ENCODE data around the gene ITIH2.
"Not testable (repeated sequence)": the region's sequence is repeated elsewhere in the genome, so short reads cannot be mapped to it uniquely, and the experiment has no call there.

Gene ITIH2

DNA sequence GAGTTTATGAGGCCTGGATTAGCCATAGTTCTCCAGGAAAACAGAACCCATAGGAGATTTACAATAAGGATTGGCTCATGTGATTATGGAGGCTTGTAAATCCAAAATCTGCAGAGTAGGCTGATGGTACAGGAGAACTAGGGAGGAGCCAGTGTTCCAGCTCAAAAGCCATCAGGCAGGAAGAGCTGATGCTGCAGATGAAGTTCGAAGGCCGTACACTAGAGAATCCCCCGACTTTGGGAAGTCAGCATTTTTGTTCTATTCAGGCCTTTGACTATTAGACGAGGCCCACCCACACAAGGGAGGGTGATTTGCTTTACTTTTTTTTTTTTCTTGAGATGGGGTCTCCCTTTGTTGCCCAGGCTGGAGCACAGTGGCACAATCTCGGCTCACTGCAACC is 47.1 kb downstream of the ITIH2 start:
- Histone ChIP-seq H3K9me3 (ENCODE audit: control insufficient read depth, insufficient read depth, low read length) (no peaks in the 10 kb centered on the region), H3K36me3 (ENCODE audit: control insufficient read depth, insufficient read depth, low read length) (peaks cover 34% of the 10 kb centered on the region), H3K27me3 (ENCODE audit: control insufficient read depth, insufficient read depth, low read length) (no peaks in the 10 kb centered on the region), H3K4me3 (ENCODE audit: low read depth, low read length) (no peak overlapping the region), H3K27ac (ENCODE audit: low read depth, low read length) (no peak overlapping the region), H3K4me1 (ENCODE audit: control insufficient read depth, insufficient read depth, low read length) (no peaks in the 10 kb centered on the region), H3K9ac (ENCODE audit: low read depth, low read length) (no peak overlapping the region)

DNA sequence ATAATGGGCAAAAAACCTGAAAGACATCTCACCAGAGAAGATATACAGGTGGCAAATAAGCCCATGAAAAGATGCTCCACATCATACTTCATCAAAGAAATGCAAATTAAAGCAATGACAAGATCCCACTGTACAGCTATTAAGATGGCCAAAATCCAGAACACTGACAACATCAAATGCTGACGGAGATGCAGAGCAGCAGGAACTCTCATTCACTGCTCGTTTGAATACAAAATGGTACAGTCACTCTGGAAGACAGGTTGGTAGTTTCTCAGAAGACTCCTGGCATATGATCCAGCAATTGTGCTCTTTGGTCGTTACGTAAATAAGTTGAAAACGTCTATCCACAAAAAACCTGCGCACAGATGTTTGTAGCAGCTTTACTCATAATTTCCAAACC is 49.1 kb downstream of the ITIH2 start:
- no peak overlapping the region for H3K9ac ChIP-seq (ENCODE audit: low read depth, low read length)
- no peaks in the 10 kb centered on the region for H3K4me1 ChIP-seq (ENCODE audit: control insufficient read depth, insufficient read depth, low read length)
- no peak overlapping the region for H3K4me3 ChIP-seq (ENCODE audit: low read depth, low read length)
- H3K36me3 ChIP-seq (ENCODE audit: control insufficient read depth, insufficient read depth, low read length) = peaks cover 53% of the 10 kb centered on the region
- H3K9me3 ChIP-seq (ENCODE audit: control insufficient read depth, insufficient read depth, low read length) = no peaks in the 10 kb centered on the region
- H3K27ac ChIP-seq (ENCODE audit: low read depth, low read length) = no peak overlapping the region
- no peaks in the 10 kb centered on the region for H3K27me3 ChIP-seq (ENCODE audit: control insufficient read depth, insufficient read depth, low read length)

DNA sequence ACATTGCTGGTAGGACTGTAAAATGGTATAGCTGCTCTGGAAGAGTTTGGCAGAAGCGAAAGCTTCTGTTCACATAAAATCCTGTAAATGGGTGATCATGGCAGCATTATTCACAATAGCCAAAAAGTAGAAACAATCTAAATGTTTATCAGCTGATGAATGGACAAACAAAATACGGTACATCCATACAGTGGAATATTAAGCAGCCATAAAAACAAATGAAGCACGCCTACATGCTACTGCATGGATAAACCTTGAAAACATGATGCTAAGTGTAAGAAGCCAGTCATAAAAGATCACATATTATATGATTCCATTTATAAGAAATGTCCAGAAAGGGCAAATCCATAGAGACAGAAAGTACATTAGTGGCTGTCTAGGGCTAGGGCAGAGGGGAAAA is 52.0 kb downstream of the ITIH2 start:
- Histone ChIP-seq H3K27ac (ENCODE audit: low read depth, low read length) (no peak overlapping the region), H3K4me3 (ENCODE audit: low read depth, low read length) (no peak overlapping the region), H3K9me3 (ENCODE audit: control insufficient read depth, insufficient read depth, low read length) (no peaks in the 10 kb centered on the region), H3K36me3 (ENCODE audit: control insufficient read depth, insufficient read depth, low read length) (peaks cover 81% of the 10 kb centered on the region), H3K9ac (ENCODE audit: low read depth, low read length) (no peak overlapping the region), H3K27me3 (ENCODE audit: control insufficient read depth, insufficient read depth, low read length) (no peaks in the 10 kb centered on the region), H3K4me1 (ENCODE audit: control insufficient read depth, insufficient read depth, low read length) (no peaks in the 10 kb centered on the region)

DNA sequence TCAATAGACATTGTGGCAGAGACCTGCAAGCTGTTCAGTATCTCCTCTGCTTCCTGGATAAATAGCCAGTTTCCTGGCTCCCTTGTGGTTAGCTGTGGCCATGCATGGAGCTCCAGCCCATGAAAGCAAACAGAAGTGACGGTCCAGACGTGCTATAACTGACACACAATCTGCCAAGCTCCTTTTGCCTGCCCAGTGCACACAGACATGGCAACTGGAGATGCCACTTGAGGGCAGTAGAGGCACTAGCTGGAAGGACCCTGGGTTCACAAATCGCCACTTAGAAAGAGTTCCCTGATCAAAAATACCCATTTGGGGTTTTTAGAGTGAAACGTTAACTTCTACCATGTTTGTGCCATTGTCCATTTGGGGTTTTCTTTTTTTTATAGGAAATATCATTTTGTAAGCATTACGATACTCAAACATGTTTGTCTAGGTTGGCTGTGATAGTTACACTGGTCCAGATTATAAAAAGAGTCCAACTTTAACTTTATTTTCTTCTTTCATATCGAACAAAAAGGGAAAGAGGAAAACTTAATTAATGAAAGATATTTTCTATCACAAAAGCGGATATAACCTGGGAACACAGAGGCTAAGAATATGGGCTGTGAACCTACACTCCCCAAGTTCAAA is 53.4 kb downstream of the ITIH2 start:
- Histone ChIP-seq H3K27me3 (ENCODE audit: control insufficient read depth, insufficient read depth, low read length) (no peaks in the 10 kb centered on the region), H3K4me3 (ENCODE audit: low read depth, low read length) (no peak overlapping the region), H3K27ac (ENCODE audit: low read depth, low read length) (no peak overlapping the region), H3K9ac (ENCODE audit: low read depth, low read length) (no peak overlapping the region), H3K4me1 (ENCODE audit: control insufficient read depth, insufficient read depth, low read length) (no peaks in the 10 kb centered on the region), H3K9me3 (ENCODE audit: control insufficient read depth, insufficient read depth, low read length) (no peaks in the 10 kb centered on the region), H3K36me3 (ENCODE audit: control insufficient read depth, insufficient read depth, low read length) (peaks cover 91% of the 10 kb centered on the region)

DNA sequence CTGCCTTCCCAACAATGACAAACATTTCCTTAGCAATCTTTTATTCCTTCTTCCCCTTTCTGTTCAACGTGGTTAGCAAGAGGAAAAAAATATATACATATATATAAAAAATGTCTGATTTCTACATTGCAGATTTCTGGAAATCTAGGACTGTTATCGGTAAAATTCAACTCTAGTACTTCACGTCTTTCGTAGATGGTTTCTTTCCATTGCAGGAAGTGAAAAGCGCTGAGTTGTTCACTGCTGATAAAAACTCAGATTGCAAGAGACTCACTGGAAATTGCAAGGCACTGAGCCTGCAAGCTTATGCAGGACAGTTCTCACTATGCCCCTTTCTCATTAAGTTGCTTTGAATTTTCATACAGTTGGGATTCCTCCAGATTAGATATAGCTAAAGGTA is 60.8 kb downstream of the ITIH2 start:
- Histone ChIP-seq H3K4me3 (ENCODE audit: low read depth, low read length) (no peak overlapping the region), H3K4me1 (ENCODE audit: control insufficient read depth, insufficient read depth, low read length) (no peaks in the 10 kb centered on the region), H3K36me3 (ENCODE audit: control insufficient read depth, insufficient read depth, low read length) (peaks cover 87% of the 10 kb centered on the region), H3K27me3 (ENCODE audit: control insufficient read depth, insufficient read depth, low read length) (no peaks in the 10 kb centered on the region), H3K27ac (ENCODE audit: low read depth, low read length) (no peak overlapping the region), H3K9me3 (ENCODE audit: control insufficient read depth, insufficient read depth, low read length) (no peaks in the 10 kb centered on the region), H3K9ac (ENCODE audit: low read depth, low read length) (no peak overlapping the region)

DNA sequence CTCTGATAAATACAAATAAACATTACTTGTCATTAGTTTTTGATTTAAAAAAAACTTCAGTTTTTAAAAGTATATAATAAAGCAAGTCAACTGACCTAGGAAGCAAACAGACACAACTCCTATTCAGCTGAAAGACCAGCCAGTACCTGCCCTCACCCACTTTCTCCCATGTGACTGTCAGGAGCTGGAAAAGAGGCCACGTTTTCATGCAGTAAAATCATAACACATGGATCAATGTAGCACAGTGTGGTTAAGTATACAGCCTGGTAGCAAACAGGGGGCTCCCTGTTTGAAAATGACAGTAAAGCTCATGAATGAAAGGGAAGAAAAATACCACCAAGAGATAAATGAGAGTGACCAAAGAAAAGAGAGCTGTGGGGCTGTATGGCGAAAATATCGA is 63.1 kb downstream of the ITIH2 start:
- H3K9ac ChIP-seq (ENCODE audit: low read depth, low read length) = no peak overlapping the region

DNA sequence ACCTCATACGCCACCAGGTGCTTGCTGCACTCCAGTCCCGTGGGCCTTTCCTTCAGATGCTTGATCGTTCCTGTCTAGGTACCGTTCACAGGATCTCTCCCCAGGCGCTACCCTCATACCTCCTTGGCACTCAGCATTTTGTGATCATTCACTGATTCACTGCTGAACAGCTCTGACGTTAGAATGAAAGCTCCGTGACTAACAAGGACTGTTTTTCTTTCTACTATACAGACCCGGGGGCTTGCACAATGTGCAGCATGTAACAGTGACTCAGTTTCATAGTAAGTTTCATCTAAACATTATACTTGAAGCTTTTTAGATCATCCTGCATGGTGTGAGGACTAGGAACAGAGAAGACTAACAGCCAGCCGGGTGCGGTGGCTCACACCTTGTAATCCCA is 64.1 kb downstream of the ITIH2 start:
- H3K36me3 ChIP-seq (ENCODE audit: control insufficient read depth, insufficient read depth, low read length) = peaks cover 77% of the 10 kb centered on the region
- H3K9ac ChIP-seq (ENCODE audit: low read depth, low read length) = no peak overlapping the region
- no peaks in the 10 kb centered on the region for H3K27me3 ChIP-seq (ENCODE audit: control insufficient read depth, insufficient read depth, low read length)
- no peak overlapping the region for H3K27ac ChIP-seq (ENCODE audit: low read depth, low read length)
- H3K4me1 ChIP-seq (ENCODE audit: control insufficient read depth, insufficient read depth, low read length) = no peaks in the 10 kb centered on the region
- no peak overlapping the region for H3K4me3 ChIP-seq (ENCODE audit: low read depth, low read length)
- H3K9me3 ChIP-seq (ENCODE audit: control insufficient read depth, insufficient read depth, low read length) = no peaks in the 10 kb centered on the region

More for the DNA sequence above, 63.1 kb downstream of the ITIH2 start:
- Histone ChIP-seq H3K9me3 (ENCODE audit: control insufficient read depth, insufficient read depth, low read length) (no peaks in the 10 kb centered on the region), H3K4me1 (ENCODE audit: control insufficient read depth, insufficient read depth, low read length) (no peaks in the 10 kb centered on the region), H3K4me3 (ENCODE audit: low read depth, low read length) (no peak overlapping the region), H3K27me3 (ENCODE audit: control insufficient read depth, insufficient read depth, low read length) (no peaks in the 10 kb centered on the region), H3K36me3 (ENCODE audit: control insufficient read depth, insufficient read depth, low read length) (peaks cover 85% of the 10 kb centered on the region), H3K27ac (ENCODE audit: low read depth, low read length) (no peak overlapping the region)

DNA sequence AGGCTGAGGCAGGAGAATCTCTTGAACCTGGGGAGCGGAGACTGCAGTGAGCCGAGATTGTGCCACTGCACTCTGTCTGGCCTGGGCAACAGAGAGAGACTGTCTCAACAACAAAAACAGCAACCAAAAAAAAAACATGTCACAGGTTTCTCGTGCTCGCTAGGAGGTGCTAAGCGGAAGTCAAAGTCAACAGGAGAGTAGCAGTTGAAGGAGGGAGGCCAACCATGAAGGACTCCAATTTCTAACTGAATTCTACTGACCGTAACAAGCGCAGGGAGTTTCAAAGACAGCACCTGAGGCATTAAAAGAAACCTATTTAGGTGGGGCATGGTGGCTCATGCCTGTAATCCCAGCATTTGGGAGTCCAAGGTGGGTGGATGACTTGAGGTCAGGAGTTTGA is 65.3 kb downstream of the ITIH2 start:
- no peak overlapping the region for H3K27ac ChIP-seq (ENCODE audit: low read depth, low read length)
- no peaks in the 10 kb centered on the region for H3K27me3 ChIP-seq (ENCODE audit: control insufficient read depth, insufficient read depth, low read length)
- H3K4me1 ChIP-seq (ENCODE audit: control insufficient read depth, insufficient read depth, low read length) = no peaks in the 10 kb centered on the region
- H3K36me3 ChIP-seq (ENCODE audit: control insufficient read depth, insufficient read depth, low read length) = peaks cover 74% of the 10 kb centered on the region
- H3K9ac ChIP-seq (ENCODE audit: low read depth, low read length) = no peak overlapping the region
- no peak overlapping the region for H3K4me3 ChIP-seq (ENCODE audit: low read depth, low read length)
- H3K9me3 ChIP-seq (ENCODE audit: control insufficient read depth, insufficient read depth, low read length) = no peaks in the 10 kb centered on the region

DNA sequence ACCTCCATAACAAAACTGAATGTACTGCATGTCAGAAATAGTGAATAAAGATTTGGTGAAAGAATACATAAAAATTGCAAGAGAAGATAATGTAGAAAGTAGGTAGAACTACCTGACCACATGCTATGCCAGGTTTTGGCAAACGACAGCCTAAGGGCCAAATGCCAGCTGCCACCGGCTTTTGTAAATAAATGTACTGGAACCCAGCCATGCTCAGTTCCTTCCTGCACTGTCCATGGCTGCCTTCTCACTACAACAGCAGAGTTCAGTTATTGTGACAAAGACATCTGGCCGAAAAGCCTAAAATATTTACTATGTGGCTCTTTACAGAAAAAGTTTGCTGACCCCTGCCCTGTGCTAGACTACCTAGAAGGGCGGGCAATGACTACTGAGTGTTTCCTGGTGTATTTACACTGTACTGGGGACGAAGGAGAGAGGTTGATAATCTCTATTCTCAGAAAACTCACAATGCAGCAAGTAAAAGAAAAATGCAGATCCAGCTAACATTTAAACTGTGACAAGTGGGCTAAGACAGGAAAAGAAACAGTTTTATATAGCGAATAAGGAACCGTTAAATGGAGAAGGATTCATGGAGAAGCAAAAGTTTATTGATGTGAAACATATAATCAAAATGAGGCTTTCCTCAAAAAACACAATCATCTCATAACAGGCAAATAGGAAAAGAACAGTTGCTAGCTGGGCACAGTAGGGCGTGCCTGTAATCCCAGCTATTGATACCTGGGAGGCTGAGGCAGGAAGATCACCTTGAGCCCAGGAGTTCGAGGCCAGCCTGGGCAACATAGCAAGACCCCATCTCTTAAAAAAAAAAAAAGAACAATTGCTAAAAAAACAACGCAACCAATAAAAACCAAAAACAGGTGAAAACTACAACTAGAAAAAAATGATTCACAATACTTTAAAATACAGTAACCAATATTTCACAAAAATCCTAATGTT is 71.0 kb downstream of the ITIH2 start:
- no peak overlapping the region for H3K4me3 ChIP-seq (ENCODE audit: low read depth, low read length)
- no peaks in the 10 kb centered on the region for H3K4me1 ChIP-seq (ENCODE audit: control insufficient read depth, insufficient read depth, low read length)
- H3K27ac ChIP-seq (ENCODE audit: low read depth, low read length) = no peak overlapping the region
- H3K9me3 ChIP-seq (ENCODE audit: control insufficient read depth, insufficient read depth, low read length) = no peaks in the 10 kb centered on the region
- no peak overlapping the region for H3K9ac ChIP-seq (ENCODE audit: low read depth, low read length)
- peaks cover 78% of the 10 kb centered on the region for H3K36me3 ChIP-seq (ENCODE audit: control insufficient read depth, insufficient read depth, low read length)
- H3K27me3 ChIP-seq (ENCODE audit: control insufficient read depth, insufficient read depth, low read length) = no peaks in the 10 kb centered on the region

DNA sequence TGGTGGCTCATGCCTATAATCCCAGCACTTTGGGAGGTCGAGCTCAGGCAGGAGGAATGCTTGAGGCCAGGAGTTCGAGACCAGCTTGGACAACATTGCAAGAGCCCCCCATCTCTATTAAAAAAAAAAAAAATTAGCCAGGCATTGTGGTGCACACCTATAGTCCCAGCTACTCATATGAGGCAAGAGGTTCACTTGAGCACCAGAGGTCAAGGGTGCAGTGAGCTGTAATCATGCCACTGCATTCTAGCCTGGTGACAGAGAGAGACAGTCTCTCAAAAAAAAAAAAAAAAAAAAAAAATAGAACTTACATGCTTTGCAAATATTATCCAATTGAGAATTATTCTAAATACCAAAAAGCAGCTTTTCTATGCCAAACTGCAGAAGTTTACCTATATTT is 73.7 kb downstream of the ITIH2 start:
- Histone ChIP-seq H3K27me3 (ENCODE audit: control insufficient read depth, insufficient read depth, low read length) (no peaks in the 10 kb centered on the region), H3K9me3 (ENCODE audit: control insufficient read depth, insufficient read depth, low read length) (no peaks in the 10 kb centered on the region), H3K27ac (ENCODE audit: low read depth, low read length) (no peak overlapping the region), H3K9ac (ENCODE audit: low read depth, low read length) (no peak overlapping the region), H3K4me1 (ENCODE audit: control insufficient read depth, insufficient read depth, low read length) (no peaks in the 10 kb centered on the region), H3K36me3 (ENCODE audit: control insufficient read depth, insufficient read depth, low read length) (peaks cover 77% of the 10 kb centered on the region), H3K4me3 (ENCODE audit: low read depth, low read length) (no peak overlapping the region)

DNA sequence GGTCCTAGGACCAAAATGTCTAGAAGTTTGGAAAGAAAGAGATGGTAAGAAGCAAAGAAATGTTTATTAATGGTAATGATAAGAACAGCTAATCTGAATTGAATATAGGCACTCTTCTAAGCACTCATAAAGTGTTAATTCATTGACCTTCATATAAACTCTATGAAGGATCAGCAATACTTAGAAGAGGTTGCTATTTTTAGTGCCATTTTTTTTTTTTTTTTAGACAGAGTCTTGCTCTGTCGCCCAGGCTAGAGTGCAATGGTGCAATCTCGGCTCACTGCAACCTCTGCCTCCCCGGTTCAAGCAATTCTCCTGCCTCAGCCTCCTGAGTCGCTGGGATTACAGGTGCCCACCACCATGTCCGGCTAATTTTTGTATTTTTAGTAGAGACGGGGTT is 79.1 kb downstream of the ITIH2 start:
- not testable (repeated sequence) for H3K9me3 ChIP-seq (ENCODE audit: control insufficient read depth, insufficient read depth, low read length)
- H3K36me3 ChIP-seq (ENCODE audit: control insufficient read depth, insufficient read depth, low read length) = peaks cover 45% of the 10 kb centered on the region

More for the DNA sequence above, 79.1 kb downstream of the ITIH2 start:
- not testable (repeated sequence) for H3K27ac ChIP-seq (ENCODE audit: low read depth, low read length); H3K4me3 ChIP-seq (ENCODE audit: low read depth, low read length); H3K9ac ChIP-seq (ENCODE audit: low read depth, low read length); H3K27me3 ChIP-seq (ENCODE audit: control insufficient read depth, insufficient read depth, low read length); H3K4me1 ChIP-seq (ENCODE audit: control insufficient read depth, insufficient read depth, low read length)
